GM18498 (cell line): ENCODE measurements around the gene NSD1.

ENCODE experiments used
- ATAC-seq: cut with Tn5 transposase; IDR thresholded peaks from one replicate; pipeline ENCODE4 v1.9.1; 2021; ENCODE audit warnings: mild to moderate bottlenecking, moderate library complexity; ENCODE audit not compliant: unreplicated experiment

NSD1 gene

GRCh38 chr5:177271113-177271512, 137.5 kb downstream of the NSD1 start:
- no peak for ATAC-seq

GRCh38 chr5:177275883-177276282, 142.3 kb downstream of the NSD1 start:
- ATAC-seq, result no peak

- ATAC-seq, result no peak
Observed at GRCh38 chr5:177276886-177277285, 143.3 kb downstream of the NSD1 start.

- ATAC-seq, result no peak
Observed at GRCh38 chr5:177288191-177288590, 154.6 kb downstream of the NSD1 start.

GRCh38 chr5:177290816-177291596, 157.4 kb downstream of the NSD1 start:
- ATAC-seq, result peak; percentile 46

GRCh38 chr5:177291735-177292134, 158.2 kb downstream of the NSD1 start:
- ATAC-seq, result no peak

GRCh38 chr5:177293819-177294581, 160.4 kb downstream of the NSD1 start:
- no peak for ATAC-seq

- ATAC-seq, result no peak
Observed at GRCh38 chr5:177294632-177295031, 161.1 kb downstream of the NSD1 start.

GRCh38 chr5:177295924-177296323, 162.4 kb downstream of the NSD1 start:
- ATAC-seq, result no peak

GRCh38 chr5:177296581-177296980, 163.0 kb downstream of the NSD1 start:
- ATAC-seq, result no peak

- ATAC-seq, result no peak
Observed at GRCh38 chr5:177297922-177298321, 164.3 kb downstream of the NSD1 start.

GRCh38 chr5:177299697-177300096, 166.1 kb downstream of the NSD1 start:
- ATAC-seq, result no peak

- peak; percentile 39 for ATAC-seq
Observed at GRCh38 chr5:177300236-177300880, 166.8 kb downstream of the NSD1 start.

GRCh38 chr5:177300951-177301350, 167.4 kb downstream of the NSD1 start:
- no peak for ATAC-seq

- no peak for ATAC-seq
Observed at GRCh38 chr5:177301503-177302165, 168.1 kb downstream of the NSD1 start.

- ATAC-seq, result no peak
Observed at GRCh38 chr5:177302354-177303110, 169.0 kb downstream of the NSD1 start.

- ATAC-seq, result peak; percentile 68
Observed at GRCh38 chr5:177303121-177303924, 169.8 kb downstream of the NSD1 start, which contains the start of the genes PRELID1 and RAB24. PRELID1 (plus strand) TSS chr5:177303799; CDS start chr5:177303986, 187 bp downstream. RAB24 (minus strand) TSS chr5:177303719; CDS start chr5:177303288, 431 bp downstream.

GRCh38 chr5:177303925-177304391, 170.4 kb downstream of the NSD1 start:
- ATAC-seq, result peak; percentile 10

GRCh38 chr5:177304392-177305119, 171.0 kb downstream of the NSD1 start:
- ATAC-seq, result no peak
